ENCODE measurements around the gene SRD5A1.
"Not testable (repeated sequence)": the region's sequence is repeated elsewhere in the genome, so short reads cannot be mapped to it uniquely, and the experiment has no call there.

SRD5A1 gene

GRCh38 chr5:6636293-6636692 lies 3.1 kb downstream of the SRD5A1 start:
- peak overlapping the region; percentile 70 for H3K27ac ChIP-seq
- no peak for TF ChIP-seq CTCF (conservative IDR thresholded peaks at IDR 0.05; ENCODE audit: low read depth)
- ChIA-PET CTCF (interaction anchor here (0.6 to 0.8 kb wide), 2 partner anchors 23 to 1696 kb away, joined by 3 read pairs; no protein-coding TSS in a partner anchor), POLR2A (ENCODE audit: low non-redundant PET) (no interaction called here)
- DNase-seq (ENCODE audit: low spot score), result peak; percentile 36

- H3K27ac ChIP-seq, result peak overlapping the region; percentile 70
- ChIA-PET POLR2A (ENCODE audit: low non-redundant PET) (no interaction called here), CTCF (interaction anchor here (0.8 kb wide), 1 partner anchor 1696 kb away, joined by 3 read pairs; no protein-coding TSS in a partner anchor)
- TF ChIP-seq CTCF (conservative IDR thresholded peaks at IDR 0.05; ENCODE audit: low read depth), result no peak
- no peak for DNase-seq (ENCODE audit: low spot score)
Observed at GRCh38 chr5:6637022-6637421, 3.8 kb downstream of the SRD5A1 start.

- ChIA-PET CTCF (no interaction called here), POLR2A (ENCODE audit: low non-redundant PET) (no interaction called here)
- no peak for TF ChIP-seq CTCF (conservative IDR thresholded peaks at IDR 0.05; ENCODE audit: low read depth)
- no peak for DNase-seq (ENCODE audit: low spot score)
- H3K27ac ChIP-seq, result peak overlapping the region; percentile 70
Observed at GRCh38 chr5:6637590-6637989, 4.3 kb downstream of the SRD5A1 start.

- peak overlapping the region; percentile 70 for H3K27ac ChIP-seq
- DNase-seq (ENCODE audit: low spot score), result peak; percentile 81
- ChIA-PET CTCF (no interaction called here), POLR2A (ENCODE audit: low non-redundant PET) (no interaction called here)
- TF ChIP-seq CTCF (conservative IDR thresholded peaks at IDR 0.05; ENCODE audit: low read depth), result no peak
Observed at GRCh38 chr5:6638236-6638635, 5.0 kb downstream of the SRD5A1 start.

GRCh38 chr5:6642655-6643054 lies 9.4 kb downstream of the SRD5A1 start:
- H3K27ac ChIP-seq, result no peak overlapping the region
- ChIA-PET CTCF (no interaction called here), POLR2A (ENCODE audit: low non-redundant PET) (no interaction called here)
- TF ChIP-seq CTCF (conservative IDR thresholded peaks at IDR 0.05; ENCODE audit: low read depth), result no peak
- DNase-seq (ENCODE audit: low spot score), result no peak

GRCh38 chr5:6644794-6645241 lies 11.6 kb downstream of the SRD5A1 start:
- DNase-seq (ENCODE audit: low spot score), result no peak
- TF ChIP-seq CTCF (conservative IDR thresholded peaks at IDR 0.05; ENCODE audit: low read depth), result no peak
- ChIA-PET POLR2A (ENCODE audit: low non-redundant PET) (no interaction called here), CTCF (interaction anchor here (0.6 kb wide), 1 partner anchor 207 kb away, joined by 4 read pairs; no protein-coding TSS in a partner anchor)
- no peak overlapping the region for H3K27ac ChIP-seq

GRCh38 chr5:6645571-6646362 lies 12.5 kb downstream of the SRD5A1 start:
- H3K27ac ChIP-seq; CTCF ChIA-PET; POLR2A ChIA-PET (ENCODE audit: low non-redundant PET); DNase-seq (ENCODE audit: low spot score): not testable (repeated sequence)
